B cell (primary cell): ENCODE measurements around the gene ETDB. TPM values are rescaled to one million over a fixed set of nuclear protein-coding genes. Genes with fewer than 3 reads are reported as not detected.

ENCODE experiments used
- polyA plus RNA-seq: library from polyadenylated mRNA; depleted of rRNA; stranded (reverse); fragments of >200 nt; gene quantifications from 2 replicates; pipeline ENCODE4 v1.2.3, GENCODE V29; 2012
- total RNA-seq, 2 donors: library from RNA; stranded (reverse); fragments of 120-200 nt in 1 of 2; gene quantifications; 1 replicate in 1 of 2; 2 replicates in 1 of 2; pipeline versions ENCODE4 v1.2.3 to v1.2.4, GENCODE V29; 2013 to 2022

ETDB gene
- total and polyA plus RNA-seq, 2 donors (not counting 1 experiment from before 2014, with no cell fraction given): not detected

Other genes with a start within 250 kb of the ETDB start
- gene MOSPD1, start 205.3 kb downstream of the ETDB start, total RNA-seq: 7.9 and 8.0 TPM in 2 replicates
- gene MOSPD1, start 205.3 kb downstream of the ETDB start, polyA plus RNA-seq: 2.3 and 2.9 TPM in 2 replicates
- gene SMIM10, start 129.5 kb downstream of the ETDB start, total RNA-seq: 0.37 and 1.0 TPM in 2 replicates
- gene SMIM10, start 129.5 kb downstream of the ETDB start, polyA plus RNA-seq: 0.36 and 0.52 TPM in 2 replicates
- not detected in 2 replicates for gene RTL8B, start 98.0 kb downstream of the ETDB start, total RNA-seq
- gene RTL8B, start 98.0 kb downstream of the ETDB start, polyA plus RNA-seq: not detected in 2 replicates
- gene RTL8C, start 88.2 kb downstream of the ETDB start, total RNA-seq: 22.2 and 23.0 TPM in 2 replicates
- 10.6 and 19.7 TPM in 2 replicates for gene RTL8C, start 88.2 kb downstream of the ETDB start, polyA plus RNA-seq
- 9.4 and 9.9 TPM in 2 replicates for gene RTL8A, start 68.4 kb downstream of the ETDB start, total RNA-seq
- 10.6 and 17.5 TPM in 2 replicates for gene RTL8A, start 68.4 kb downstream of the ETDB start, polyA plus RNA-seq
- gene SMIM10L2B, start 21.8 kb downstream of the ETDB start, total RNA-seq: 0.20 and 0.46 TPM in 2 replicates
- 0.12 and 0.16 TPM in 2 replicates for gene SMIM10L2B, start 21.8 kb downstream of the ETDB start, polyA plus RNA-seq
- not detected in 2 replicates for gene CT55, start 50.9 kb upstream of the ETDB start, total RNA-seq
- not detected in 2 replicates for gene CT55, start 50.9 kb upstream of the ETDB start, polyA plus RNA-seq
- gene ETDA, start 131.5 kb upstream of the ETDB start, total RNA-seq: not detected in 2 replicates
- gene ETDA, start 131.5 kb upstream of the ETDB start, polyA plus RNA-seq: not detected in 2 replicates
- not detected in 2 replicates for gene ETDC, start 189.0 kb upstream of the ETDB start, total RNA-seq
- not detected in 2 replicates for gene ETDC, start 189.0 kb upstream of the ETDB start, polyA plus RNA-seq
- 13.8 and 15.1 TPM in 2 replicates for gene ZNF75D, start 223.6 kb upstream of the ETDB start, total RNA-seq
- 7.5 and 9.4 TPM in 2 replicates for gene ZNF75D, start 223.6 kb upstream of the ETDB start, polyA plus RNA-seq
- gene ZNF449, start 224.3 kb upstream of the ETDB start, total RNA-seq: 4.4 and 5.1 TPM in 2 replicates
- 1.1 and 1.2 TPM in 2 replicates for gene ZNF449, start 224.3 kb upstream of the ETDB start, polyA plus RNA-seq